ENCODE data around the gene GGT1. TPM values are rescaled to one million over a fixed set of nuclear protein-coding genes. Genes with fewer than 3 reads are reported as not detected.

The GGT1 gene
- total and polyA plus RNA-seq, 2 donors (not counting 3 experiments of a cell fraction or from before 2014, with no cell fraction given), result 1.8 to 2.0 TPM

DNA sequence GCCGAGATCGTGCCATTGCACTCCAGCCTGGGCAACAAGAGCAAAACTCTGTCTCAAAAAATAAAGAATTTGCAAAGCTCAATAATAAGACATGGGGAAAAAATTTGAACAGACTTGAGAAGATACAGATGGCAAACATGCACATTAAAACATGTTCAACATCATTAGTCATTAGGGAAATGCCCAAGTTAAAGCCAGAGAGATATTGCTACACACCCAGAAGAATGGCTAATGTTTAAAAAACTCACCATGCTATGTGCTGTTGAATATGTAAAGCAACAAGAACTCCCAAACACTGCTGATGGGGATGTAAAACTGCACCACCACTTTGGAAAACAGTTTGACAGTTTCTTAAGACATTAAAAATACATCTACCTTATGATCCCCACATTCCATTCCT, 22.7 kb upstream of the GGT1 start:
- Histone ChIP-seq H3K4me1 (ENCODE audit: control insufficient read depth, extremely low read depth, insufficient read depth, low read length) (no peaks in the 10 kb centered on the region), H3K4me3 (replicated peaks in 1 of 3; ENCODE audit: insufficient read depth in 1 of 3, low read depth in 1 of 3, low read length in 3 of 3) (no peak overlapping the region), H3K27ac (ENCODE audit: insufficient read depth, low read depth, low read length) (no peak overlapping the region), H3K9me1 (replicated peaks; ENCODE audit: control insufficient read depth, extremely low read depth, insufficient read depth, low read length) (no peaks in the 10 kb centered on the region), H3K9me3 (replicated peaks; ENCODE audit: control insufficient read depth, insufficient read depth, low read length) (no peaks in the 10 kb centered on the region), H2AFZ (ENCODE audit: low read depth, low read length) (no peak overlapping the region), H3K36me3 (ENCODE audit: control insufficient read depth in 2 of 2, extremely low read depth in 1 of 2, insufficient read depth in 2 of 2, low read length in 2 of 2) (peaks cover 0 to 2% of the 10 kb centered on the region in 2 experiments), H3K4me2 (ENCODE audit: insufficient read depth, low read length) (no peak overlapping the region), H3K9ac (replicated peaks; ENCODE audit: extremely low read depth, insufficient read depth, low read length) (no peak overlapping the region), H4K20me1 (replicated peaks; ENCODE audit: control insufficient read depth, extremely low read depth, insufficient read depth, low read length) (no peaks in the 10 kb centered on the region), H3K27me3 (ENCODE audit: control insufficient read depth in 2 of 2, insufficient read depth in 2 of 2, low read length in 2 of 2) (no peaks in the 10 kb centered on the region), H3K79me2 (ENCODE audit: control insufficient read depth, insufficient read depth, low read length) (no peaks in the 10 kb centered on the region)
- dilution Hi-C loops (cut with MboI; ENCODE audit: extremely low pct_ligation_motif_present, low sequenced_read_pairs) (no loop called here), intact Hi-C loops (cut with micrococcal nuclease) (no loop called here)
- FAIRE-seq, result no peak
- TF ChIP-seq, protein P1, sequence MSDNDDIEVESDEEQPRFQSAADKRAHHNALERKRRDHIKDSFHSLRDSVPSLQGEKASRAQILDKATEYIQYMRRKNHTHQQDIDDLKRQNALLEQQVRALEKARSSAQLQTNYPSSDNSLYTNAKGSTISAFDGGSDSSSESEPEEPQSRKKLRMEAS (IDR thresholded peaks at IDR 0.05; ENCODE audit: insufficient read depth, insufficient read length), result no peak
- TF ChIP-seq EZH2 (IDR thresholded peaks at IDR 0.05; ENCODE audit: borderline replicate concordance, low read depth, low read length, severe bottlenecking), result no peak
- no peak for TF ChIP-seq FOS (IDR thresholded peaks at IDR 0.05; ENCODE audit: borderline replicate concordance, insufficient read depth, low read length)
- TF ChIP-seq, protein P2, sequence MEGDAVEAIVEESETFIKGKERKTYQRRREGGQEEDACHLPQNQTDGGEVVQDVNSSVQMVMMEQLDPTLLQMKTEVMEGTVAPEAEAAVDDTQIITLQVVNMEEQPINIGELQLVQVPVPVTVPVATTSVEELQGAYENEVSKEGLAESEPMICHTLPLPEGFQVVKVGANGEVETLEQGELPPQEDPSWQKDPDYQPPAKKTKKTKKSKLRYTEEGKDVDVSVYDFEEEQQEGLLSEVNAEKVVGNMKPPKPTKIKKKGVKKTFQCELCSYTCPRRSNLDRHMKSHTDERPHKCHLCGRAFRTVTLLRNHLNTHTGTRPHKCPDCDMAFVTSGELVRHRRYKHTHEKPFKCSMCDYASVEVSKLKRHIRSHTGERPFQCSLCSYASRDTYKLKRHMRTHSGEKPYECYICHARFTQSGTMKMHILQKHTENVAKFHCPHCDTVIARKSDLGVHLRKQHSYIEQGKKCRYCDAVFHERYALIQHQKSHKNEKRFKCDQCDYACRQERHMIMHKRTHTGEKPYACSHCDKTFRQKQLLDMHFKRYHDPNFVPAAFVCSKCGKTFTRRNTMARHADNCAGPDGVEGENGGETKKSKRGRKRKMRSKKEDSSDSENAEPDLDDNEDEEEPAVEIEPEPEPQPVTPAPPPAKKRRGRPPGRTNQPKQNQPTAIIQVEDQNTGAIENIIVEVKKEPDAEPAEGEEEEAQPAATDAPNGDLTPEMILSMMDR (IDR thresholded peaks at IDR 0.05; ENCODE audit: extremely low read depth in 1 of 2, insufficient read depth in 1 of 2, low read depth in 1 of 2, low read length in 2 of 2), result no peak
- no peak for TF ChIP-seq POLR2A (IDR thresholded peaks at IDR 0.05; ENCODE audit: low read depth, low read length)
- TF ChIP-seq JUN (IDR thresholded peaks at IDR 0.05; ENCODE audit: borderline replicate concordance, insufficient read depth, insufficient read length, low read depth), result no peak
- no peak for TF ChIP-seq MYC (IDR thresholded peaks at IDR 0.05; ENCODE audit: low read depth, low read length)
- no peak for TF ChIP-seq POLR2AphosphoS5 (IDR thresholded peaks at IDR 0.05; ENCODE audit: insufficient read depth, low read depth, low read length)
- TF ChIP-seq GATA2 (IDR thresholded peaks at IDR 0.05; ENCODE audit: insufficient read depth, insufficient read length, low read depth, low read length), result no peak
- ChIA-PET POLR2A (no interaction called here), CTCF (interaction anchor here (1.5 kb wide), 1 partner anchor 10 kb away, joined by 3 read pairs; no protein-coding TSS in a partner anchor)
- no peak for DNase-seq (ENCODE audit: low read depth, low spot score)
- BruUV-seq (replicated peaks), result no TSS peak
